Activated T-cell treated with anti-CD3 and anti-CD28 coated beads, Interleukin-2, amount 50 U/mL, for 48 hours (primary cell): ENCODE data around the gene UGCG.
"Not testable (repeated sequence)": the region's sequence is repeated elsewhere in the genome, so short reads cannot be mapped to it uniquely, and the experiment has no call there.

Source experiments
- DNase-seq, 2 experiments: peaks; one replicate each; pipeline ENCODE4 v3.0.0-alpha.2; 2020

The UGCG gene

GRCh38 chr9:111922324-111923013 lies 25.9 kb downstream of the UGCG start:
- no peak for DNase-seq

GRCh38 chr9:111924281-111924680 lies 27.7 kb downstream of the UGCG start:
- no peak for DNase-seq

- no peak for DNase-seq
Measured at GRCh38 chr9:111925017-111925770, 28.6 kb downstream of the UGCG start.

- DNase-seq: no peak
Measured at GRCh38 chr9:111925784-111926183, 29.2 kb downstream of the UGCG start.

- peak; percentile 53 to 59 for DNase-seq
Measured at GRCh38 chr9:111926421-111926875, 29.8 kb downstream of the UGCG start.

GRCh38 chr9:111928359-111928720 lies 31.7 kb downstream of the UGCG start:
- no peak for DNase-seq

GRCh38 chr9:111934747-111935146 lies 38.1 kb downstream of the UGCG start:
- no peak for DNase-seq

- no peak for DNase-seq
Measured at GRCh38 chr9:111936391-111936790, 39.8 kb downstream of the UGCG start.

- no peak for DNase-seq
Measured at GRCh38 chr9:111937301-111937700, 40.7 kb downstream of the UGCG start.

- peak; percentile 76 to 77 for DNase-seq
Measured at GRCh38 chr9:111937781-111938426, 41.3 kb downstream of the UGCG start.

GRCh38 chr9:111938427-111938800 lies 41.8 kb downstream of the UGCG start:
- DNase-seq: no peak

- DNase-seq: no peak
Measured at GRCh38 chr9:111939322-111939721, 42.7 kb downstream of the UGCG start.

GRCh38 chr9:111940697-111941096 lies 44.1 kb downstream of the UGCG start:
- DNase-seq: no peak

- DNase-seq: no peak
Measured at GRCh38 chr9:111943200-111943599, 46.6 kb downstream of the UGCG start.

- DNase-seq: no peak
Measured at GRCh38 chr9:111943746-111944145, 47.1 kb downstream of the UGCG start.

- DNase-seq: no peak
Measured at GRCh38 chr9:111944241-111944866, 47.7 kb downstream of the UGCG start.

- no peak for DNase-seq
Measured at GRCh38 chr9:111945216-111945615, 48.6 kb downstream of the UGCG start.

GRCh38 chr9:111948109-111948508 lies 51.5 kb downstream of the UGCG start:
- not testable (repeated sequence) for DNase-seq

- no peak for DNase-seq
Measured at GRCh38 chr9:111948951-111949350, 52.3 kb downstream of the UGCG start.

GRCh38 chr9:111949919-111950318 lies 53.3 kb downstream of the UGCG start:
- no peak for DNase-seq

GRCh38 chr9:111952559-111952958 lies 55.9 kb downstream of the UGCG start:
- no peak for DNase-seq

GRCh38 chr9:111953444-111953843 lies 56.8 kb downstream of the UGCG start:
- DNase-seq: no peak

- DNase-seq: no peak
Measured at GRCh38 chr9:111955048-111955447, 58.4 kb downstream of the UGCG start.
